OCI-LY7 (cell line): ENCODE data around the gene SPTB. TPM values are rescaled to one million over a fixed set of nuclear protein-coding genes. Genes with fewer than 3 reads are reported as not detected.

ENCODE experiments used
- BruUV-seq: library from RNA; stranded (reverse); fragments of 400-500 nt; replicated peaks from 2 replicates; lab custom pipeline; 2021; lab: Mats Ljungman, UMichigan
- CTCF ChIA-PET: fragments of 300-600 bp; sonication (Branson Sonifier 250); formaldehyde crosslinking; loops from one replicate; lab custom pipeline; 2022; ENCODE audit warnings: antibody characterized with exemption; ENCODE audit not compliant: unreplicated experiment; lab: Charles Lee
- POLR2A ChIA-PET: fragments of 300-600 bp; sonication (Branson Sonifier 250); formaldehyde crosslinking; loops from one replicate; lab custom pipeline; 2022; ENCODE audit warnings: antibody characterized with exemption; lab: Charles Lee
- DNase-seq: peaks from one replicate; pipeline ENCODE4 v3.0.0-alpha.2; 2015; ENCODE audit warnings: low spot score
- H2AFZ ChIP-seq: fragments of 200-600 bp; sonication (generic), shearing (Covaris generic); 2 replicates; pipeline ENCODE4 v1.6.1; 2014; ENCODE audit warnings: mild to moderate bottlenecking, antibody characterized with exemption, low read length, moderate library complexity
- H3K27ac ChIP-seq: fragments of 200-600 bp; sonication (generic); 2 replicates; pipeline ENCODE4 v1.5.1; 2014; ENCODE audit warnings: mixed run types, low read depth, mild to moderate bottlenecking, moderate library complexity, low read length, inconsistent platforms; ENCODE audit not compliant: poor library complexity, severe bottlenecking
- H3K36me3 ChIP-seq: fragments of 200-600 bp; sonication (generic); 2 replicates; pipeline ENCODE4 v1.6.1; 2014; ENCODE audit warnings: mild to moderate bottlenecking, antibody characterized with exemption, low read length, moderate library complexity, mixed read lengths; ENCODE audit not compliant: insufficient read depth
- H3K4me1 ChIP-seq: fragments of 200-600 bp; sonication (generic); 2 replicates; pipeline ENCODE4 v1.5.1; 2014; ENCODE audit warnings: mild to moderate bottlenecking, low read length; ENCODE audit not compliant: insufficient read depth, poor library complexity, severe bottlenecking
- H3K4me2 ChIP-seq: fragments of 200-600 bp; sonication (generic); 2 replicates; pipeline ENCODE4 v1.6.1; 2014; ENCODE audit warnings: mild to moderate bottlenecking, low read length
- H3K4me3 ChIP-seq: fragments of 200-600 bp; sonication (generic); 2 replicates; pipeline ENCODE4 v1.5.1; 2014; ENCODE audit warnings: mild to moderate bottlenecking, low read depth, low read length; ENCODE audit not compliant: poor library complexity, severe bottlenecking
- H3K79me2 ChIP-seq: fragments of 200-600 bp; sonication (generic); 2 replicates; pipeline ENCODE4 v1.6.1; 2016; ENCODE audit warnings: low read depth, mild to moderate bottlenecking, low read length, moderate library complexity, mixed read lengths; ENCODE audit not compliant: insufficient read depth
- H3K9me2 ChIP-seq: fragments of 200-600 bp; sonication (generic); 2 replicates; pipeline ENCODE4 v1.6.1; 2016; ENCODE audit warnings: mild to moderate bottlenecking, low read length, mixed read lengths; ENCODE audit not compliant: insufficient read depth
- H3K9me3 ChIP-seq: fragments of 200-600 bp; sonication (generic); 2 replicates; pipeline ENCODE4 v1.6.1; 2014; ENCODE audit warnings: mild to moderate bottlenecking, mixed run types, low read length, mixed read lengths
- H4K20me1 ChIP-seq: fragments of 200-600 bp; sonication (generic); 2 replicates; pipeline ENCODE4 v1.6.1; 2014; ENCODE audit warnings: mild to moderate bottlenecking, antibody characterized with exemption, low read length, moderate library complexity, mixed read lengths; ENCODE audit not compliant: insufficient read depth
- EZH2phosphoT487 ChIP-seq: fragments of 200-600 bp; sonication (generic); IDR thresholded peaks from 2 replicates; pipeline ENCODE4 v1.6.1; 2018; ENCODE audit warnings: low read depth, borderline replicate concordance, mild to moderate bottlenecking, mixed run types, antibody characterized with exemption, low read length, moderate library complexity, mixed read lengths
- intact Hi-C: fragments of 100-400 bp; cut with micrococcal nuclease; formaldehyde crosslinking; loops from one replicate; pipeline ENCODE4 v1.10.0; 2022; ENCODE audit not compliant: unreplicated experiment
- total RNA-seq, 2 experiments: library from RNA; depleted of rRNA in 1 of 2; stranded (reverse); fragments of >200 nt in 1 of 2; shearing (Covaris generic) in 1 of 2; gene quantifications; 2 replicates each; pipeline ENCODE4 v1.2.3, GENCODE V29; 2014 to 2022
- TF ChIP-seq, protein P1 (sequence below): fragments of 200-600 bp; sonication (generic); conservative IDR thresholded peaks from 2 replicates; pipeline ENCODE4 v1.5.1; 2014; ENCODE audit warnings: mild to moderate bottlenecking, antibody characterized with exemption, low read length, moderate library complexity, mixed read lengths

SPTB gene
- total RNA-seq, 2 experiments from 2014 or later: not detected

DNA sequence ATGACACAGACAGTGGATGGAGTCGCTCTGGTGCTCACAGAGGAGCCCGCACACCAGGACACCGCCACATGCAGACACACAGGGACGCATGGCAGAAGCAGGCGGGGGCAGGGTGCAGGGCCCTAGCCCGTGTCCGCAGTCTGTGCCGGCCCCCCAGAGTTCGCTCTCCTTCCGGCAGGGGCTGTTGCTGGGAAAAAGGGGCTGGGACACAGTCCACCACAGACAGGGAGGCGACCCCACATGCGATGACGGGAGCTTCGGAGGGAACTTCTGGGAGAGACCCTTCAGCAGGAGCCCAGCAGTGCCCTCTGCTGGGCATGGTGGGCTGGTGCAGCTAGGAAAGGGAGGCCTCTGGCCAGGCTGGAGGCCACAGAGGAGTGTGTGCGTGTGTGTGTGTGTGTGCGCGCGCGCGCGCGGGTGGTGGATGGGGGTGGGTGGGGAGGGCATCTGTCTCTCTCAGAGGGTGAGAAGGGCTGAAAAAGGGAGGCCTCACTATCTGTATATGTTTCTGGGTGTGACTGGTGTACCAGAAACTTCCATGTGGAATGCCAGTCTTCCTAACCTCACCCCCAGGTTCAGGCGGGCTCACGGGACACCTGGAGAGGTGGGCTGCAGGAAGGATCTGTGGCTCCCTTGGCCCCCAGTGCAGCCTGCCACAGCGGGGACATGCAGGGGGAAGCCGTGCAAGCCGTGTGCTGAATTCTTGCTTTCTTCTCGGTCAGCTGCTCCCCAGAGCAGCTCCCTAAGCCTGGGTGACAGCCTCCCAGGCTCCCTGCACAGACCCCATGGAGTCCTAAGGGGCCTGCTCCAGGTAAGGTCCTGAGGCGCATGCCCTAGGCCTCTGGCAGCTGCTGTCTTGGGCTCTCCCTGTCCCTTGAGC lies 114.8 kb downstream of the SPTB start:
- no TSS peak for BruUV-seq
- Histone ChIP-seq H3K4me1 (no peaks in the 10 kb centered on the region), H4K20me1 (no peaks in the 10 kb centered on the region), H3K9me2 (no peaks in the 10 kb centered on the region), H3K79me2 (no peaks in the 10 kb centered on the region), H3K27ac (no peak overlapping the region), H2AFZ (no peak overlapping the region), H3K4me2 (no peak overlapping the region; the same call in 1 of the 2 replicates), H3K4me3 (no peak overlapping the region), H3K36me3 (no peaks in the 10 kb centered on the region), H3K9me3 (no peaks in the 10 kb centered on the region)
- DNase-seq: peak; percentile 56
- POLR2A ChIA-PET: interaction anchor here (0.6 kb wide), 1 partner anchor 1167 kb away, joined by 3 read pairs; no protein-coding TSS in a partner anchor
- CTCF ChIA-PET: interaction anchor here (0.6 kb wide), 2 partner anchors 92 to 1602 kb away, joined by 3 read pairs; no protein-coding TSS in a partner anchor
- intact Hi-C loops: loop anchor here (1.0 to 5.0 kb wide), 2 partner anchors 94 to 423 kb away; no protein-coding TSS in a partner anchor
- TF ChIP-seq, protein P1, sequence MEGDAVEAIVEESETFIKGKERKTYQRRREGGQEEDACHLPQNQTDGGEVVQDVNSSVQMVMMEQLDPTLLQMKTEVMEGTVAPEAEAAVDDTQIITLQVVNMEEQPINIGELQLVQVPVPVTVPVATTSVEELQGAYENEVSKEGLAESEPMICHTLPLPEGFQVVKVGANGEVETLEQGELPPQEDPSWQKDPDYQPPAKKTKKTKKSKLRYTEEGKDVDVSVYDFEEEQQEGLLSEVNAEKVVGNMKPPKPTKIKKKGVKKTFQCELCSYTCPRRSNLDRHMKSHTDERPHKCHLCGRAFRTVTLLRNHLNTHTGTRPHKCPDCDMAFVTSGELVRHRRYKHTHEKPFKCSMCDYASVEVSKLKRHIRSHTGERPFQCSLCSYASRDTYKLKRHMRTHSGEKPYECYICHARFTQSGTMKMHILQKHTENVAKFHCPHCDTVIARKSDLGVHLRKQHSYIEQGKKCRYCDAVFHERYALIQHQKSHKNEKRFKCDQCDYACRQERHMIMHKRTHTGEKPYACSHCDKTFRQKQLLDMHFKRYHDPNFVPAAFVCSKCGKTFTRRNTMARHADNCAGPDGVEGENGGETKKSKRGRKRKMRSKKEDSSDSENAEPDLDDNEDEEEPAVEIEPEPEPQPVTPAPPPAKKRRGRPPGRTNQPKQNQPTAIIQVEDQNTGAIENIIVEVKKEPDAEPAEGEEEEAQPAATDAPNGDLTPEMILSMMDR: peak; percentile 75
- no peak for TF ChIP-seq EZH2phosphoT487

DNA sequence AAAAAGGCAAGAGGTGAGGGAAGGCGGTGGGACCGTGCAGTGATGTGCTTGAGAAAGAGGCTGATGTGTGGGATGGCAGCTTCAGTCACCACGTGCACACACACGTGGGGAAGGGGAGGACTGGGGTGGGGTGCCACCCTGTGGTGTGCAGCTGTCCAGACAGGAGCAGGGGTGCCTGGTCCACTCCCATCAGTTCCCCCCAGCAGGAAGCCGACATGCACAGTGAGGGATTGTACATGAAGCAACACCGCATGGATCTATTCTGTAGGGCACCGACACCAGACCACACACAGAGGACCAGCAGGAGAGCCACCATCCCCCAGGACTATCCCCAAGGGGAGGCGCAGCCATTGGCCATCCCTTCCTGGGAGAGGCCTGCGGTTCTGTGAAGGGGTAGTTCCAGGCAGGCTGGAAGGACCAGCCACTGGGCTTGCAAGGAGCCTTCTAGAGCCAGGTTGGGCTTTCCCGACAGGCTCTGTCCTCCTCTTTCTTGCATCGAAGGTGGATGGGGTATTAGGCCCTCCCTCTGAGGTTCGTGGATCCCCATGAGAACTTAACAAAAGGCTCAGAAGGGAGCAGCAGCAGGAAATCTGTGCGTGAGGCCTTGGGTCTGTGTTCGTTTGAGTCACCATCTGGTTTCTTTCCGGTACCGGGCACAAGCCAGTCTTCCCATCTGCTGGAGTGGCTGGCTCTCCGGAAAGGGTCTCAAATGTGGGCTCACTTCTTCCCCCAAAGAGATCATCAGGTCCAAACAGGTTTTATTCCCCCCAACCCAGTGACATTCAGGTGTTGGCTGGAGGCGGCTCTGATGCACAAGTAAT lies 115.7 kb downstream of the SPTB start:
- Histone ChIP-seq H3K27ac (no peak overlapping the region), H3K4me2 (no peak overlapping the region), H3K4me1 (no peaks in the 10 kb centered on the region), H4K20me1 (no peaks in the 10 kb centered on the region), H3K36me3 (no peaks in the 10 kb centered on the region), H2AFZ (no peak overlapping the region), H3K79me2 (no peaks in the 10 kb centered on the region), H3K4me3 (no peak overlapping the region), H3K9me3 (no peaks in the 10 kb centered on the region), H3K9me2 (no peaks in the 10 kb centered on the region)
- no TSS peak for BruUV-seq
- ChIA-PET POLR2A (interaction anchor here (0.6 kb wide), 1 partner anchor 1166 kb away, joined by 3 read pairs; no protein-coding TSS in a partner anchor), CTCF (interaction anchor here (0.6 kb wide), 2 partner anchors 988 to 1601 kb away, joined by 3 to 7 read pairs; no protein-coding TSS in a partner anchor)
- intact Hi-C loops: loop anchor here (1.0 to 5.0 kb wide), 2 partner anchors 93 to 422 kb away; no protein-coding TSS in a partner anchor
- TF ChIP-seq EZH2phosphoT487: no peak
- TF ChIP-seq, protein P1: no peak
- DNase-seq: no peak
